HG02973 (cell line): ENCODE measurements around the gene FLNC.

Source experiments
- ATAC-seq: cut with Tn5 transposase; IDR thresholded peaks from one replicate; pipeline ENCODE4 v1.9.1; 2021; ENCODE audit warnings: moderate library complexity; ENCODE audit not compliant: unreplicated experiment

The FLNC gene

GRCh38 chr7:128859232-128860157, 29.3 kb downstream of the FLNC start:
- no peak for ATAC-seq

DNA sequence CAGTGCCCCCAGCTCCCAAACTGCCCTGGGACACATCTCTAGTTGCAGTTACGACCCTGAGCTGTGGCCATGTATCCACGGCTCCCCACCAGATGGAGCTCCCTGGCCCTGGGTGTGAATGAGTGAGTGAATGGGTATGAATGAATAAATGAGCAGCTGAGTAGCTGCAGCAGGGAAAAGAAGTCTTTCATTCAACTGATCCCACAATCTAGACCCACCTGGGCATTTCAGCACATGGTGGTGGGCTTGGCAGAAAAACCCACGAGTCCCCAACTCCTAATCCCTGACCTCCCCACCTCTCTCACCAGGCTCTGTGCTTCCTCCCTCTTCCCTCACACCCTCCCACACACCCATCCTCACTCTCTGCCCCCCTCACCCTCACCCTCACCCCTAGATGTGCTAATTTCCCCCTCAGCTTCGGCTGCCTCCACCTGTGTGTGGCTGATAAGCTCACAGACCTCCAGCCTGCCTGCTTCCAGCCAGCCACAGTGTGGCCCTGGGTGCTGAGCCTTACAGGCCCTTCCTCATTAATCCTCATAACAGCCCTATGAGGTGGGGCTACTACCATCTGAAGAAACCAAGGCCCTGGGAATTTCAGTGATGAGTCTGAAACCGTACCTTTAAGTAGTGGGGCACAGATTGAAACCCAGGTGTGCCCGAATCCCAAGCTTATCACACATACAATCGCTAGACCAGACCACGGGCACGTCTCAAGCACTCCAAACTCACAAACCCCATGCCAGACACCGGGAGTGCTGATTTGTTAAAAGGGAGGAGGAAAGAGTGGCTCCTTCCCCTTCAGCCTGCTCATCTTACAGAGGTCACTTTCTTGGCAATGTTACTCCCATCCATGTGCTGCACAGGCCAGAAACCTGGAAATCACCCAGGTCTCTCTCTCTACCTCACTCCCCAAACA, 30.2 kb downstream of the FLNC start:
- no peak for ATAC-seq

DNA sequence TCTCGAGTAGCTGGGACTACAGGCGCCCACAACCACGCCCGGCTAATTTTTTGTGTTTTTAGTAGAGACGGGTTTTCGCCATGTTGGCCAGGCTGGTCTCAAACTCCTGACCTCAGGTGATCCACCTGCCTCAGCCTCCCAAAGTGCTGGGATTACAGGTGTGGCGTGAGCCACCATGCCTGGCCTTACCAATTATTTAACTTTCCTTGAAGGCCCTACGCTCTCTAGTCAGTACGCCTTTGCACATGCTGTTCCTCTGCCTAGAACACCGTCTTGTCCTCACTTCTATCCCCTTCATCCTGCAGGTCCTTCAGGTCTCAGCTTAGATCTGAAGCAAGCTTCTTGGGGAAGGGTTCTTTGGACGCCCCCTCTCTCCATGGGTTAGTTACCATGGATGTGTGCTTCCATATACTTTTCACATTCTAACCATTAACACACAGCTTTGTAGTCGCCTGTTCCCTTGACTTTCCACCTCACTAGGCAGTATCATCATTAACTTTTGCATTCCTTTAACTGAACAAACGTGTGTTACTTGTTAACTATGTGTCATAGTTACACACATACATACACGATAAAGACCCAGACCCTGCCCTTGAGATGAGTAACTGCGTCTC, 31.9 kb downstream of the FLNC start:
- no peak for ATAC-seq

GRCh38 chr7:128862571-128863432, 32.6 kb downstream of the FLNC start, which contains the start of gene ATP6V1F:
ATP6V1F (plus strand) TSS chr7:128862856; CDS start chr7:128862905, 49 bp downstream.
- peak; percentile 79 for ATAC-seq

DNA sequence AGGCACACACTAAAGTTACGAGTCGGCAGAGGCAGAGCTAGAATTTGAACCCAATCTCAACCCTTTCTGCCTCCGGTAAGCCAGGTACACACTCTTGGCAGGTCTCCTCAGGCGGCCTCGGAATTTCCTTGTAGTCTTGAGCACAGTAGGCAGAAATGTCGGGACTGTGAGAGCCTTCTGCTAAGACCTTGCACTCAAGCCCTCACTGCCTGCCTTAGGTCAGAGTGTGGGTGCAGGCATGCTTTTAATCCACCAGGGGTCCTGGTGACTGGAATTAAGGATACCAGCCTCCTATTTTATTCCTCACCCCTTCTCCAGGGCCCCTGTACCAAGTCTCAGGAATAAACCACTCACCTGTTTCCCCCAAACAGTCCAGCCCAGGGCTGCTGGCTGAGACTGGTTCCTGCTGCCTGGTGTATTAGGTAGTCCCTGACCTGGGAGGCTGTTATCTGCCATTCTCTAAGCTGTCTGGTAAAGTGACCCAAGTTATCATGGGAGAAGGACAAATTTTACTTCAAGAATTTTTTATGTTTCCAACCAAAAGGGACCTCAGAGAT, 33.3 kb downstream of the FLNC start:
- ATAC-seq, result peak; percentile 35

- no peak for ATAC-seq
Measured at GRCh38 chr7:128865303-128865702, 35.1 kb downstream of the FLNC start.

DNA sequence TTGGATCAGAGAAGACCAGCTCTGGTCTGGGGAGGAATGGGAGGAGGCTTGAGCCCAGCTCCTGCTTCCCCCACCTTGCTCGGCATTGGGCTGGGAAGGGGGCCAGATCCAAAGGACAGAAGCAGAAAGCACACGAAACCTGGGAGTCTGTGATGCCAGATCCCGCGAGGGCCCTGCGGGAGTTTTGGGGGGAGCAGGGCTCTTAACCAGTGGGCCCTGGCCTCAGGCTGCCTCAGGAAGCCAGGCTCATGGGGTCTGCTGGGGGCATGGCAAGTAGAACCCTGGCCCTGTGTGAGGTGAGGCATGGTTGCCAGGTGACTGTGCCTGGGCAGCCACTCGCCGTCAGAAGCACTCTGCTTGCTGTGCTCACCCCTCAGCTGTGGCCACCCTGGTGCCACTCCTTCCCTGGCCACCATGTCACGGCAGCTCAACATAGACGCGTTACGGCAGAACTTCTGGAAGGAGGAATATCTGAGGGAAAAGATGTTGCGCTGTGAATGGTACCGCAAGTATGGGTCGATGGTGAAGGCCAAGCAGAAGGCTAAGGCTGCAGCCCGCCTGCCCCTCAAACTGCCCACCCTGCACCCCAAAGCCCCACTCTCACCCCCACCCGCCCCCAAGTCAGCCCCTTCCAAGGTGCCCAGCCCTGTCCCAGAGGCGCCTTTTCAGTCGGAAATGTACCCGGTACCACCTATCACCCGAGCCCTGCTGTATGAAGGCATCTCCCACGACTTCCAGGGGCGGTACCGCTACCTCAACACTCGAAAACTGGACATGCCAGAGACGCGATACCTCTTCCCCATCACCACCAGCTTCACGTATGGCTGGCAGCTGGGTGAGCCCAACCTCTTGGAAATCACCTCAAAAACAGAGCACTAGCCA, 36.0 kb downstream of the FLNC start:
- ATAC-seq, result no peak

- ATAC-seq, result no peak
Measured at GRCh38 chr7:128867241-128867640, 37.0 kb downstream of the FLNC start.

GRCh38 chr7:128867842-128868623, 37.8 kb downstream of the FLNC start:
- no peak for ATAC-seq

DNA sequence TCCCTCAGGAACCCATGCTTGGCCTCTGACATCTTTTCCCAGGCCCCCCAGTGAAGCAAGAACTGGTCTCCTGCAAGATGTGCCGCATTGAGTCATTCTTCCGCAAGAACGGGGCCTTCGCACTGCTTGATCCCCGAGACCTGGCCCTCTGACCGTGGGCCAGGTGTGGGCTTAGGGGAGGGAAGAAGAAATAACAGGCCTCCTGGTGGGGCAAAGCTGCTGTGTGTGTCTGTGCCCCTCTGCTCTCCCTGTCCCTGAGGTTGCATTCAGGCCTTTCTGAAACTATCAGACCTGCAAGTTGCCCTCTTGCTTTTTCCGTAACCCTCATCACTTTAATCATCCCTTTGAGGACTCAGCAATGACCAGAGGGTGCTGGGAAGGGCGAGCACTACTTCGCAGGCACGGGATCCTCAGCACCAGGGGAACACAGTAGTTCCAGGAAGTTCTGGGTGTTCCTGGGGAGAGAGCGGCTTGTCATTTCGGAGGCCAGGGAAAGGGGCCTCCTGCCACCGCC, 38.5 kb downstream of the FLNC start:
- ATAC-seq, result no peak

GRCh38 chr7:128869138-128869943, 39.1 kb downstream of the FLNC start:
- ATAC-seq, result no peak

DNA sequence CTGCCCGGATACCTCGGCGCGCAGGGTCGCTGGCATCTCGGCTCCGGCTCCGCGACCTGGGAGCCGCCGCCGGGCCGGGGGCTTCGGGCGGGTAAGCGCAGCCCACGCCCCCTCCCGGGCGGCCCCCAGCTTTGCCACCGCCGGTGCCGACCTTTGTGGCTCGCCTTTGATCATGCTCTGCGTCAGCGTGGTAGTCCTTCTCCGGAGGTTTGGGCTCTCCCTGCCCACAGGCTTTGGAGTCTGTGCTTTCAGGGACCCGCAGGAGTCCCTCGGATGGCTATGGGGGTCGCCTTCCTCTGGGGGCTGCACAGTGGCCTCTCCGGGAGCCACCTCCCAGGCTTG, 39.7 kb downstream of the FLNC start:
- ATAC-seq, result no peak

DNA sequence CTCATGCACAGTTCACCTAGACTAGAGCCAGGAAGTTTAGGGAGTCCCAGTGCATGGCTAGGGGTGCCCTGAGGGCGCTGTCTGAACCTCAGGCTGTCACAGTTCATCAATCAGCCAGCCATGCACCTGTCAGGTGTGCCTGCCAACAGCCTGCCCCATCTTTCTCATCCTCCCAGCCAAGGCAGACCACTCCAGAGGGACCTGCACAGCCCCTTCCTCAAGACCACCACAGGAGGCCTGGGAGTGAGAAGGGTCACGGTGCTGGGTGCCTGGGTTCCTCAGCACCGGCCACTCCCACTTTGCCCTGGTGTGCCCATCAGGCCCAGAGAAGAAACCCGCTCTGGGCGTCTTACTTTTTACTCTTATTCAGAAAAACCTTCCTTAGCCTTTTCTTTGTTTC, 40.8 kb downstream of the FLNC start:
- no peak for ATAC-seq

- ATAC-seq, result no peak
Measured at GRCh38 chr7:128872394-128872824, 42.2 kb downstream of the FLNC start.

DNA sequence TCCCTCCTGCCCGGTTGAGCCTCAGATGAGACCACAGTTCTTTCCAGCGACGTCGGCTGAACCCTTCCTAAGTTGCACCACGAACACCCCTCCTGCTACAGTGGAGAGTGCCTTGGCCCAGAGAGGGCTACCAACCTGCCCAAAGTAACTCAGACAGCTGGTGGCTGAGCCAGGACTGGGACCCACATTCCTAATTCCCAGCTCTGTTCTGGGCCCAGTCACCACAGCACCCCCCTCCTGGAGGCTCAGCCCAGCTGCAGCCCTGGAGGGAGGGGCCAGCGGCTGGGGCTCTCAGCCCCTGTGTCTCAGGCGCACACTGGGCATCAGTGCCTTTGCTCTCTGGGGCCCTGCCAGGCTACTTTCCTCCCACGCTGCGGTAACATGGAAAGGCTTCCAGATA, 43.0 kb downstream of the FLNC start:
- no peak for ATAC-seq

- no peak for ATAC-seq
Measured at GRCh38 chr7:128874140-128875031, 44.2 kb downstream of the FLNC start.
